ENCODE measurements around the gene KAZN. TPM values are rescaled to one million over a fixed set of nuclear protein-coding genes. Genes with fewer than 3 reads are reported as not detected.

KAZN gene
- total and polyA plus RNA-seq, 4 donors: 17.8 to 54.0 (median 38.4) TPM

GRCh38 chr1:14606632-14607031 is 8.1 kb downstream of the KAZN start:
- WGBS (ENCODE audit: insufficient coverage): no CpG with 5 or more reads among the region's 1 CpG

GRCh38 chr1:14607295-14607694 is 8.8 kb downstream of the KAZN start:
- H3K4me3 ChIP-seq (ENCODE audit: low read depth, low read length): no peak overlapping the region
- no peaks in the 10 kb centered on the region for H3K27me3 ChIP-seq (ENCODE audit: control insufficient read depth, insufficient read depth, low read length)
- WGBS (ENCODE audit: insufficient coverage): 75% methylated on average over 2 of the region's 5 CpGs
- no peak for DNase-seq (ENCODE audit: low read depth in 4 of 6, low spot score in 6 of 6)
- H3K4me1 ChIP-seq (ENCODE audit: control insufficient read depth, insufficient read depth, low read length): peaks cover 11% of the 10 kb centered on the region
- no peak overlapping the region for H3K27ac ChIP-seq (ENCODE audit: low read depth, low read length)
- H3K36me3 ChIP-seq (ENCODE audit: control insufficient read depth, insufficient read depth, low read length): peaks cover 2% of the 10 kb centered on the region
- H3K9me3 ChIP-seq (ENCODE audit: control insufficient read depth, insufficient read depth, low read length): no peaks in the 10 kb centered on the region

More at GRCh38 chr1:14606632-14607031, 8.1 kb downstream of the KAZN start:
- Histone ChIP-seq H3K4me1 (ENCODE audit: control insufficient read depth, insufficient read depth, low read length) (peaks cover 13% of the 10 kb centered on the region), H3K4me3 (ENCODE audit: low read depth, low read length) (no peak overlapping the region), H3K27ac (ENCODE audit: low read depth, low read length) (no peak overlapping the region), H3K27me3 (ENCODE audit: control insufficient read depth, insufficient read depth, low read length) (no peaks in the 10 kb centered on the region), H3K9me3 (ENCODE audit: control insufficient read depth, insufficient read depth, low read length) (no peaks in the 10 kb centered on the region), H3K36me3 (ENCODE audit: control insufficient read depth, insufficient read depth, low read length) (peaks cover 2% of the 10 kb centered on the region)
- peak in 2 of 6 donors; percentile 44 to 70 for DNase-seq (ENCODE audit: low read depth in 4 of 6, low spot score in 6 of 6)

- peaks cover 10% of the 10 kb centered on the region for H3K4me1 ChIP-seq (ENCODE audit: control insufficient read depth, insufficient read depth, low read length)
- H3K27ac ChIP-seq (ENCODE audit: low read depth, low read length): no peak overlapping the region
- WGBS (ENCODE audit: insufficient coverage): no CpG with 5 or more reads among the region's 3 CpGs
These were observed 9.8 kb downstream of the KAZN start for GRCh38 chr1:14608308-14608707.

GRCh38 chr1:14610761-14611160 is 12.3 kb downstream of the KAZN start:
- no peaks in the 10 kb centered on the region for H3K9me3 ChIP-seq (ENCODE audit: control insufficient read depth, insufficient read depth, low read length)
- no peak for DNase-seq (ENCODE audit: low read depth in 4 of 6, low spot score in 6 of 6)
- no peak overlapping the region for H3K27ac ChIP-seq (ENCODE audit: low read depth, low read length)
- H3K27me3 ChIP-seq (ENCODE audit: control insufficient read depth, insufficient read depth, low read length): no peaks in the 10 kb centered on the region
- no peaks in the 10 kb centered on the region for H3K36me3 ChIP-seq (ENCODE audit: control insufficient read depth, insufficient read depth, low read length)
- H3K4me3 ChIP-seq (ENCODE audit: low read depth, low read length): no peak overlapping the region
- H3K4me1 ChIP-seq (ENCODE audit: control insufficient read depth, insufficient read depth, low read length): no peaks in the 10 kb centered on the region
- no CpG with 5 or more reads among the region's 4 CpGs for WGBS (ENCODE audit: insufficient coverage)

More at GRCh38 chr1:14608308-14608707, 9.8 kb downstream of the KAZN start:
- peaks cover 2% of the 10 kb centered on the region for H3K36me3 ChIP-seq (ENCODE audit: control insufficient read depth, insufficient read depth, low read length)
- no peaks in the 10 kb centered on the region for H3K27me3 ChIP-seq (ENCODE audit: control insufficient read depth, insufficient read depth, low read length)
- H3K9me3 ChIP-seq (ENCODE audit: control insufficient read depth, insufficient read depth, low read length): no peaks in the 10 kb centered on the region
- H3K4me3 ChIP-seq (ENCODE audit: low read depth, low read length): no peak overlapping the region
- DNase-seq (ENCODE audit: low read depth in 4 of 6, low spot score in 6 of 6): no peak

GRCh38 chr1:14611792-14612191 is 13.3 kb downstream of the KAZN start:
- Histone ChIP-seq H3K4me1 (ENCODE audit: control insufficient read depth, insufficient read depth, low read length) (no peaks in the 10 kb centered on the region), H3K27ac (ENCODE audit: low read depth, low read length) (no peak overlapping the region), H3K9me3 (ENCODE audit: control insufficient read depth, insufficient read depth, low read length) (no peaks in the 10 kb centered on the region), H3K4me3 (ENCODE audit: low read depth, low read length) (no peak overlapping the region), H3K27me3 (ENCODE audit: control insufficient read depth, insufficient read depth, low read length) (no peaks in the 10 kb centered on the region), H3K36me3 (ENCODE audit: control insufficient read depth, insufficient read depth, low read length) (no peaks in the 10 kb centered on the region)
- whole genome bisulfite sequencing (ENCODE audit: insufficient coverage): no CpG with 5 or more reads among the region's 3 CpGs
- no peak for DNase-seq (ENCODE audit: low read depth in 4 of 6, low spot score in 6 of 6)

GRCh38 chr1:14612256-14612655 is 13.8 kb downstream of the KAZN start:
- Histone ChIP-seq H3K36me3 (ENCODE audit: control insufficient read depth, insufficient read depth, low read length) (no peaks in the 10 kb centered on the region), H3K4me1 (ENCODE audit: control insufficient read depth, insufficient read depth, low read length) (no peaks in the 10 kb centered on the region), H3K4me3 (ENCODE audit: low read depth, low read length) (no peak overlapping the region), H3K27ac (ENCODE audit: low read depth, low read length) (no peak overlapping the region), H3K9me3 (ENCODE audit: control insufficient read depth, insufficient read depth, low read length) (no peaks in the 10 kb centered on the region), H3K27me3 (ENCODE audit: control insufficient read depth, insufficient read depth, low read length) (no peaks in the 10 kb centered on the region)
- 100% methylated on average over 2 of the region's 5 CpGs for WGBS (ENCODE audit: insufficient coverage)
- no peak for DNase-seq (ENCODE audit: low read depth in 4 of 6, low spot score in 6 of 6)

GRCh38 chr1:14613926-14614325 is 15.4 kb downstream of the KAZN start:
- H3K4me3 ChIP-seq (ENCODE audit: low read depth, low read length): no peak overlapping the region
- peak in 1 of 6 donors; percentile 60 for DNase-seq (ENCODE audit: low read depth in 4 of 6, low spot score in 6 of 6)
- no peak overlapping the region for H3K27ac ChIP-seq (ENCODE audit: low read depth, low read length)
- H3K4me1 ChIP-seq (ENCODE audit: control insufficient read depth, insufficient read depth, low read length): no peaks in the 10 kb centered on the region
- WGBS (ENCODE audit: insufficient coverage): 60% methylated on average over 3 of the region's 3 CpGs
- no peaks in the 10 kb centered on the region for H3K9me3 ChIP-seq (ENCODE audit: control insufficient read depth, insufficient read depth, low read length)
- no peaks in the 10 kb centered on the region for H3K27me3 ChIP-seq (ENCODE audit: control insufficient read depth, insufficient read depth, low read length)
- H3K36me3 ChIP-seq (ENCODE audit: control insufficient read depth, insufficient read depth, low read length): no peaks in the 10 kb centered on the region

- no peak for DNase-seq (ENCODE audit: low read depth in 4 of 6, low spot score in 6 of 6)
- no peaks in the 10 kb centered on the region for H3K4me1 ChIP-seq (ENCODE audit: control insufficient read depth, insufficient read depth, low read length)
- H3K27ac ChIP-seq (ENCODE audit: low read depth, low read length): no peak overlapping the region
- no peaks in the 10 kb centered on the region for H3K27me3 ChIP-seq (ENCODE audit: control insufficient read depth, insufficient read depth, low read length)
- WGBS (ENCODE audit: insufficient coverage): 90% methylated on average over 5 of the region's 6 CpGs
- no peaks in the 10 kb centered on the region for H3K9me3 ChIP-seq (ENCODE audit: control insufficient read depth, insufficient read depth, low read length)
- no peaks in the 10 kb centered on the region for H3K36me3 ChIP-seq (ENCODE audit: control insufficient read depth, insufficient read depth, low read length)
- no peak overlapping the region for H3K4me3 ChIP-seq (ENCODE audit: low read depth, low read length)
These were observed 15.9 kb downstream of the KAZN start for GRCh38 chr1:14614341-14614740.

GRCh38 chr1:14615549-14616218 is 17.2 kb downstream of the KAZN start:
- H3K4me3 ChIP-seq (ENCODE audit: low read depth, low read length): no peak overlapping the region
- no peaks in the 10 kb centered on the region for H3K9me3 ChIP-seq (ENCODE audit: control insufficient read depth, insufficient read depth, low read length)
- H3K27ac ChIP-seq (ENCODE audit: low read depth, low read length): no peak overlapping the region
- DNase-seq (ENCODE audit: low read depth in 4 of 6, low spot score in 6 of 6): no peak
- H3K4me1 ChIP-seq (ENCODE audit: control insufficient read depth, insufficient read depth, low read length): peaks cover under 1% of the 10 kb centered on the region
- 97% methylated on average over 11 of the region's 12 CpGs for WGBS (ENCODE audit: insufficient coverage)
- H3K27me3 ChIP-seq (ENCODE audit: control insufficient read depth, insufficient read depth, low read length): no peaks in the 10 kb centered on the region
- H3K36me3 ChIP-seq (ENCODE audit: control insufficient read depth, insufficient read depth, low read length): no peaks in the 10 kb centered on the region

- Histone ChIP-seq H3K36me3 (ENCODE audit: control insufficient read depth, insufficient read depth, low read length) (no peaks in the 10 kb centered on the region), H3K27me3 (ENCODE audit: control insufficient read depth, insufficient read depth, low read length) (no peaks in the 10 kb centered on the region), H3K27ac (ENCODE audit: low read depth, low read length) (no peak overlapping the region), H3K4me1 (ENCODE audit: control insufficient read depth, insufficient read depth, low read length) (peaks cover 6% of the 10 kb centered on the region), H3K9me3 (ENCODE audit: control insufficient read depth, insufficient read depth, low read length) (no peaks in the 10 kb centered on the region), H3K4me3 (ENCODE audit: low read depth, low read length) (no peak overlapping the region)
- WGBS (ENCODE audit: insufficient coverage): 59% methylated on average over 8 of the region's 11 CpGs
- DNase-seq (ENCODE audit: low read depth in 4 of 6, low spot score in 6 of 6): no peak
These were observed 18.3 kb downstream of the KAZN start for GRCh38 chr1:14616632-14617396.

Data from spinal cord (tissue), 10 donors.